Dermis microvascular lymphatic vessel endothelial cell (primary cell): Measurements from ENCODE around the gene PPM1L. TPM values are rescaled to one million over a fixed set of nuclear protein-coding genes. Genes with fewer than 3 reads are reported as not detected.

Experiments
- DNase-seq, 2 donors: peaks; one replicate each; pipeline versions ENCODE4 v3.0.0 to v3.0.0-alpha.2; 2010; ENCODE audit warnings: low read depth in 2 of 2
- total RNA-seq: library from RNA; depleted of rRNA; stranded (reverse); fragments of >200 nt; gene quantifications from 2 replicates; pipeline ENCODE4 v1.2.1, GENCODE V29; 2014

Gene PPM1L
- total RNA-seq, 1 donor from 2014 or later = 0.51 TPM

GRCh38 chr3:160763073-160763472 is 7.0 kb downstream of the PPM1L start:
- DNase-seq = no peak

GRCh38 chr3:160765211-160765610 is 9.2 kb downstream of the PPM1L start:
- DNase-seq = no peak

DNA sequence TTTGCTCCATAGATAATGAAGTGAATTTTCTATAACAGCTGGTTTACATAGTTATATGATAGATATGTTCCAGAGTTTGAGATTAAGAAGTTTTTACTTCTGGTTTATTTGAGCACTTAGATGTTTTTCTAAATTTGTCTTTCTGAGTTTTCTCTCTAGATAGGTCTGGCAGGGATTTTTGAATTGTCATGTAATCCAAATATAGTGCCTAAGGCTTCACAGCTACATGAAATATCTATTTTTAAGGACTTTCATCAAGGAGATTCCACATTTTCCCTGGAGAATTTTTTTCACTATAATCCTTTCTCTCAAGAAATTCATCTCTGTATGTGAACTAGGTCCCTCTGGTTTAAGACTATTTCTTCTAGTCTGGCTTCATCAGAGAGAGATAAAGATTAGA is 12.0 kb downstream of the PPM1L start:
- DNase-seq = no peak

GRCh38 chr3:160768918-160769317 is 12.9 kb downstream of the PPM1L start:
- no peak for DNase-seq

DNA sequence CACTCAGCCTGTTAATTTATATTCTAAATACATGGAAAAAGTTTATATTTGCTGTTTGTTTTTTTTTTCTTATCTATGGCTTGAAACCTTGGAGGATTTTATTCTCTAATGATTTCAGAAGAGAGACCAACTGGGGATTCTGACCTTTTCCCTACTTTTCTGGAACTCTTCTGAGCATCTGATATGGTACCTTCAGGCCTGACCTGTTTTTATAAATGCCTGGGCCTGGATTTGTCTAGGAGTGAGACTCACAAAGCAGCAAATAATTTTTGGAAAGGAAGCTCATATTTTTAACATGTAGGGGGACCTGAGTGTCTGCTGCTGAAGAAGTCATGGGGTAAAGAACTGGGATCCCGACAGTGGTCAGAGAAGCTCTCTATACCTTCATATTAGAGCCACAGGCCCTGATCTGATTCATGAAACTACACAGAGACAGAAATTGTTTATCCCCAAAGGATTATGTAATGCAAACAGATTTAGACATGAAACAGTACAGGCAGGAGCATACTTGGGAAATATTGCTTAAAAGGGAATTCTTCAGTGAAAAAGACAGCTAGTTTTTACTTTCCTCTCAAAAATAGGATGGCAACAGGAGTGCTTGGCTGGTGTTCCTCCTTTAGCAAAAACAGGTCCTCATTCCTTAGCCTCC is 15.9 kb downstream of the PPM1L start:
- no peak for DNase-seq

GRCh38 chr3:160773722-160774121 is 17.7 kb downstream of the PPM1L start:
- no peak for DNase-seq

GRCh38 chr3:160774172-160774571 is 18.1 kb downstream of the PPM1L start:
- no peak for DNase-seq

GRCh38 chr3:160778480-160778879 is 22.4 kb downstream of the PPM1L start:
- DNase-seq = no peak

DNA sequence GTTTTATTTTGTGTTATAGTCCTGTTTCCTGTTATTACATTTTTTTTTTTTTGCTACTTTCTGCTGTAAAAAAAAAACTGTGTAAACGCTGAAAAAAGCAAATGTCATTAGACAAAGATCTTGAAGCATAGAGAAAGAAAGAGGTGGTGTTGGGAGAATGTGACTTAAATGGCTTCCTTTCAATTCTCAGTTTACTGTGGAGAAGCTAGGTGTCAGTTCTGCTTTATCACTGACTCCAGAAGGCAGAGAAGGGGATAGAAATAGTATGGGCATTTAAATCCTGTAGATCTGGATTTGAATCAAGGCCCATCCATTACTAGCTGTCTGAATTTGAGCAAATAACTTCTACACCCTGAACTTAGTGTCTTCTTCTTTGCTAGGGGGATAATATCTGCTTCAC is 23.0 kb downstream of the PPM1L start:
- no peak for DNase-seq

DNA sequence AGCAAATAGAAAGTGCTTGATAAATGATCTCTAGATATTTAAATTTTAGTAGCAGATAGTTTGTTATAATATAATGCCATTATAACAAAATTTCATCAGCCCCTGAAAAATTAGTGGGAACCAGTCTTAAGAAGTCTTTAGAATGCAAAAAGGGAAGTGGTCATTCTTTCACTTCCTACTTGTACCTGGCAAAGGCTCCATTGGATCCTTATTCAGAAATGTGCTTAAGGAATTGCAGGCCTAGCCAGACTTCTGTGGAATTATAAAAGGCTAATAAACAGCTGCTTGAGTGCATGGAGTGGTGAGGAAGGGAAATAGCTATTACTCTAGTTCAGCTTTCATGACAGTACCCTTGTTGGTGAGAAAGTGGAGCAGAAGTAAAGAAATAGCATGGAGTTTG is 24.2 kb downstream of the PPM1L start:
- no peak for DNase-seq

- no peak for DNase-seq
Measured at GRCh38 chr3:160781402-160781801, 25.4 kb downstream of the PPM1L start.

DNA sequence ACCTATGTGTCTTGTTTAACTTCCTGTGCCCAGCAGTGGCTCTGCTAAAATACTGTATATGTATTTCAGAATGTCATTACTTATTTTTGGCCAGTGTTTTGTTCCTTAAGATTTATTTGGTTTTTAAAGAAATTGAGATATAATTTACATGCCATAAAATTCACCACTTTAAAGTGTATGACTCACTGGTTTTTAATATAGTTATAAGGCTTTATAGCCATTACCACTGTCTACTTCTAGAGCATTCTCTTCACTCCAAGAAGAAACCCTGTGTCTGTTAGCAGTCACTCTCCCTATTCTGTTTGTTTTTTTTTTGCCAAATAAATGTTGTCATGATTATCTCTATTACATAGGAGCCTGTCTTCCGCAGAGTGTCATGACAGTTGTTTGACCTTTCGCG is 25.8 kb downstream of the PPM1L start:
- no peak for DNase-seq

DNA sequence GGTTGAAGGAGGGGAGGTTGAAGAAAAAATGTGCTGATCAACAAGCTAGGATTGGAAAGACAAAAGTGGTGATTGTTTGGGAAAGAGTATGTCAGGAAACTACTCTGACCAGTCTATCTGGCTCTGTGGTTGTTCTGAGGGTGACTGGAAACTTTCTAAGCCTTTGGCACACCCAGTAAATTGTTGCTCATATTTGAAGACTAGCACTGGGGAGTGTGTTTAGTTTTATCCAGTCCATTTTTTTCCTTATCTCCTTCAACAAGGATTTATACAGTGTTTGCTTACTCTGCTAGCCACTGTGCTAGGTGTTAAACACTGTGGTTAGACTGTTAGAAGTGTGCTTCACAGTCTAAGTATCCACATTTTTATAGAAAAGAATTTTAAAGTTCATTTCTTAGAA is 28.8 kb downstream of the PPM1L start:
- no peak for DNase-seq

DNA sequence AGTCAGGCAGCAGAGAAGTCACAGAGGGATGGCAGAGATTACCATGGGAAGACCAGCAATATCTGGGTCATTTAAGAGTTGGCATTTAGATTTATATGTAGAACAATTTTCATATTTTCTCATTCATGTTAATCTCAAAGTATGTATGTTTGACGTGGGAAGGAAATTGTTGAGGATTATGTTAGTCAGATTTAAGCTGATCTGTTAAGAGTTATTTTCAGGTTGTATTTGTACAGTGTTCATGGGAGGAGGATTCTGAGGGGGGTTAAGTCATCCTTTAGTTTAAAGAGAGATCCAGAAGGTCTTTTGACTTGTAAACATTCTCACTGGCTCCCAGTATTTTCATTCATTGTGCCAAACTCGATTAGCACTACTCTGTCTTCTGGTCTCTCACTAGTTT is 34.7 kb downstream of the PPM1L start:
- no peak for DNase-seq

DNA sequence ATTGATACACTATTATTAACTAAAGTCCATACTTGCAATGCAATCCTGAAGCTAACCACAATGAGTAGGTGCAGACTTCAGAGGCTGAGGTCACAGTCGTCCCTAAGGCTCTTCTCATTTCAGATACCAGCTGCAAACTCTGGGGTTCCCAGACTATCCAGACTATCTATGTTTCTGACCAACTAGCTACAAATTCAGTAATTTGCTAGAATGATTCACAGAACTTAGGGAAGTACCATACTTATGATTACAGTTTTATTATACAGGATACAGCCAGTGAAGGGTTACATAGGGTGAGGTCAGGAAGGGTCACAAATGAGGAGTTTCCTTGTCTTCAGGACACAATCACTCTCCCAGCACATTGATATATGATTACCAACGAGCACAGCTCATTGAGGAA is 36.5 kb downstream of the PPM1L start:
- DNase-seq = no peak

GRCh38 chr3:160793722-160794252 is 37.8 kb downstream of the PPM1L start:
- no peak for DNase-seq

DNA sequence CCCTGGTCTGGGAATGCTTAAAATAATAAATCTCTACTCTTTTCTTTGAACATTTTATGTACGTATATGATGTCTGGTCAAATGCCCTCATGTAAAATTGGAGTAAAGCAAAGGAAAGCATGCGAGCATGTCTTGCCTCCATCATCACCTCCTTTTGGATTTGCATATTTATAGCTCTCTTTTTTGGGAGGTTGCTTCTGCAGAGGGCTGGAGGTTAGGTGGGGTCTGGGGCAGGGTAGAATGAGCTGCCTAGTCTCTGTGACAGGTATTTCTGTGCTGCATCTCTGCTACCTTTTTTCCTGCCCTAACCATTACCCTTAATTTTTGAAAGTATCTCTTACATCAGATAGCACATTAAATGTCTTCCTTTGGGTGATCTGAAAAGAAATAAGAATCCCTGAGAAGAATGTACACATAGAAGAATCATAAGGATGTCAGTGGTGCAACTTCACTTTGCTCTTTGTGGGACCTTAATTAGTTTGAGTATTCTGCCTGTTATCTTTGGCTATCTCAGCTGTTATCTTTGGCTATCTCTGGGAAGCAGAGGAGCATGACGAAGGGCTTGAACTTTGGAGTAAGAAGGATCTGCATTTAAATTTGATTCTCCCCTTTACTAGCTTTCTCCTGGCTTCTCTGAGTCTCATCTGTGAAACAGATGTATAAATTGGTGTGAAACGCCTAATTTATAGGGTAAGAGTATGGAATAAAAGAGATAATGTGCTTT is 40.2 kb downstream of the PPM1L start:
- no peak for DNase-seq

GRCh38 chr3:160796813-160797164 is 40.8 kb downstream of the PPM1L start:
- no peak for DNase-seq

GRCh38 chr3:160797356-160797755 is 41.3 kb downstream of the PPM1L start:
- DNase-seq = no peak

DNA sequence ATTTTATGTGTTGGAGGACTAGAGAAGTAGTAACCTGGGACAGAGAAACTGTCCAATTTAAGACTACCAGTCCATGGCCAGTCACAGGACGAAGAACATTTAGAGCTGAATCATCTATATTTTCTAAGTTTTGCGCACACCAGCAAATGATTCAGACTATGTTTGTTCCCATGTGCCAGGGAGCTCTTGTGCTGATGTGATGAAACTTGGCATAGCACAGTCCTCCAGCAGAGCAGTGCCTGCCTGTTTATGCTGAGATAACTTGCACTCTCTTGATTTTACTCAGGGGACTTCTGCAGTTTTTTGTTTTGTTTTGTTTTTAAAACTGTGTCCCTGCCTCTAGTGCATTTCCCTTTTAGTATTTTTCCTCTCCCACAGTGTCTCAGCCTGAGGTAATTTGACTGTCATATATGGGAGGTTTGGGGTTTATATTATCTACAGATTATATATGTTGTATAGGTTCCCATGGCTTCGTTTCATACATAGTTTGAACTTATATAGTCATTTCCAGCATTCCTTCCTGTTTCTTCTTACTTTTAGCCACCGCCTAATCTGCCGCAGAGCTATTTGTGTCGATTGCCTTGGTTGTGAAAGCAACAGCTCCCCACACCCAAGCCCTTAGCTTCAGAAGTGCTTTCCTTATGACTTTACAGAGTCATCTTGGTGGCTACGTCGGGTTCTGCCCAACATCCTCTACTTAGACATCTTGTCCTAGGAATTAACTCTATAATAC is 45.5 kb downstream of the PPM1L start:
- no peak for DNase-seq

DNA sequence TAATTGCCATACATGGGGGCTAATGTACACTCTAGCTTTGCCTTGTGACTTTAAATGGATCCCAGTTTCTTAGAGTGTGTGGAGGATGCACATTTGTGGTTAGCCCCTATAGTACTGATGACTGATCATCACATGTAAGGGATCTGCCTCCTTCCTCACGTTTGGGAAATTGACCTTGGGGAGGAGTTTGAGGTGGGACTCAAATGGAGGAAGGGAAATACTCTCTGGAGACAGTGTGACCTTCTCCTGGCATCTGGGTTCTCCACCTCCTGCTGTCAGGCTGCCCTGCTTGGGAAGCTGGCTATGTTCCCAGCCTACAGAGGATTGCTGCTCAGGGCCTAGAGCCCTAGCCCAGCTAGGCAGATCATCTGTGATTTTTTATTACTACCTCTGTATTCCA is 48.7 kb downstream of the PPM1L start:
- no peak for DNase-seq

DNA sequence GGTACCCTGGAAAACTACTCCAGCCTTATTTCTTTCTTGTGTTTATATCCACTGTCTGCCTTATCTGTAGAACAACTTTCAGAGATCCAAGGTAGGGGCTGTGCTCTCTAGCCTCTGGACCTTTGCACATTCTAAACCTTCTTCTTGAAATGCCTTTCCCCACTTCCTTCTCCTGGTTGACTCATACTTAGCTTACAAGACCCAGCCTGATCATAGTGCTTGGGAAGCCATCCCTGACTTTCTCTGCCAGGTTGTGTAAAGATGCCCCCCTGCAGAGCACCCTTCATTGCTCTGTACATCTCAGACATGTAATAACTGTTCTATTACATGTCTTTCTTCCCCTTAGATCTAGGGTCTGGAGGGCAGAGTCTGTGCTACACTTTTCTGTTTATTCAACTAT is 50.1 kb downstream of the PPM1L start:
- DNase-seq = no peak

GRCh38 chr3:160806686-160807085 is 50.7 kb downstream of the PPM1L start:
- no peak for DNase-seq
